Measurements from ENCODE around the gene HPCAL1.

DNA sequence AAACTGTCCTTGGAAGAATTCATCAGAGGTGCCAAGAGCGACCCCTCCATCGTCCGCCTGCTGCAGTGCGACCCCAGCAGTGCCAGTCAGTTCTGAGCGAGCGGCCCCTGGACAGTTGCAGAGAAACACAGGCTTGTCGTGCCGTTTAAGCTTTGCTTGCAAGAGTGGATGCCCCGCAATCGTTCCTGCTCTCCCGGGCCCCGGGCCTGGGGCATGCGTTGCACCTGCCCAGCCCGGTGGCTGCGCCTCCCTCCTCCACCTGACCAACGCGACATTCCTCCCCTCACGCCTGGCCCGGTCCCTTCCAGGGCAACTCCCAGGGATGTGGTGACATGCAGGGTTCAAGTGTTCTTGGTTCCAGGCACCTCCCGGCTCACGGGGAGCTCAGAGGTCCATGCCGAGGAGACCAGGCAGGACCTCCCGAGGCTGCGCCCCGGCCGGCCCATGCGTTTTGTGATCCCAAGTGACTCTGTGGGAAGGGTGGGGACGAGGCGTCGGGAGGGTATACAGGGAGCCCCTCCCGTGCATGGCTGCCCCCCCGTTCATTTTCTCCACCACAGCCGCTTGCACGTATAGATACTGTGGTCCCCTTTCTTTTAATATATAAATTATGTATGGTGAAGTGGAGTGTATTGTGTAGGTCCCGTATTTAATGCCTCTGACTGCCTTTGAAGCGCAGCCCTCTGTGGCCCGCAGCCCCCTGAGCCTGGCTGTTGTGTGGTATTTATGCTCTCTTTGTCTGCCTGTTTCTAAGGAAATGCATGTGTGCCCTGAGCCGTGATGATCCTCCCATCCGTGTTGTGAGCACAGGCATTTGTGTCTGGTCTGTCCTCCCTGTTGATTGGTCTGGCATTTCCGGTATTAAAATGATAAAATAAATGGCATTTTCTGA is 124.3 kb downstream of the HPCAL1 start:
- TF ChIP-seq, protein P1, sequence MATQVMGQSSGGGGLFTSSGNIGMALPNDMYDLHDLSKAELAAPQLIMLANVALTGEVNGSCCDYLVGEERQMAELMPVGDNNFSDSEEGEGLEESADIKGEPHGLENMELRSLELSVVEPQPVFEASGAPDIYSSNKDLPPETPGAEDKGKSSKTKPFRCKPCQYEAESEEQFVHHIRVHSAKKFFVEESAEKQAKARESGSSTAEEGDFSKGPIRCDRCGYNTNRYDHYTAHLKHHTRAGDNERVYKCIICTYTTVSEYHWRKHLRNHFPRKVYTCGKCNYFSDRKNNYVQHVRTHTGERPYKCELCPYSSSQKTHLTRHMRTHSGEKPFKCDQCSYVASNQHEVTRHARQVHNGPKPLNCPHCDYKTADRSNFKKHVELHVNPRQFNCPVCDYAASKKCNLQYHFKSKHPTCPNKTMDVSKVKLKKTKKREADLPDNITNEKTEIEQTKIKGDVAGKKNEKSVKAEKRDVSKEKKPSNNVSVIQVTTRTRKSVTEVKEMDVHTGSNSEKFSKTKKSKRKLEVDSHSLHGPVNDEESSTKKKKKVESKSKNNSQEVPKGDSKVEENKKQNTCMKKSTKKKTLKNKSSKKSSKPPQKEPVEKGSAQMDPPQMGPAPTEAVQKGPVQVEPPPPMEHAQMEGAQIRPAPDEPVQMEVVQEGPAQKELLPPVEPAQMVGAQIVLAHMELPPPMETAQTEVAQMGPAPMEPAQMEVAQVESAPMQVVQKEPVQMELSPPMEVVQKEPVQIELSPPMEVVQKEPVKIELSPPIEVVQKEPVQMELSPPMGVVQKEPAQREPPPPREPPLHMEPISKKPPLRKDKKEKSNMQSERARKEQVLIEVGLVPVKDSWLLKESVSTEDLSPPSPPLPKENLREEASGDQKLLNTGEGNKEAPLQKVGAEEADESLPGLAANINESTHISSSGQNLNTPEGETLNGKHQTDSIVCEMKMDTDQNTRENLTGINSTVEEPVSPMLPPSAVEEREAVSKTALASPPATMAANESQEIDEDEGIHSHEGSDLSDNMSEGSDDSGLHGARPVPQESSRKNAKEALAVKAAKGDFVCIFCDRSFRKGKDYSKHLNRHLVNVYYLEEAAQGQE (IDR thresholded peaks at IDR 0.05; ENCODE audit: low read depth), result no peak
- TF ChIP-seq CEBPB (IDR thresholded peaks at IDR 0.05), result no peak
- TF ChIP-seq EP300 (IDR thresholded peaks at IDR 0.05; ENCODE audit: borderline replicate concordance), result no peak
